ENCODE results near the gene BEX4. TPM values are rescaled to one million over a fixed set of nuclear protein-coding genes. Genes with fewer than 3 reads are reported as not detected.
A peak's percentile ranks its signal among the peaks of the same experiment; 100 is the strongest.

The BEX4 gene
- total and polyA plus RNA-seq, 2 of the 8 experiments (the other 6 are each of a cell fraction or from before 2014, with no cell fraction given), result 27.2 to 45.1 TPM

GRCh38 chrX:103254171-103254824, 39.4 kb downstream of the BEX4 start (continued):
- TF ChIP-seq SAP30 (IDR thresholded peaks at IDR 0.05; ENCODE audit: insufficient read depth, insufficient replicate concordance, low read length) (no peak), ATF3 (IDR thresholded peaks at IDR 0.05; ENCODE audit: insufficient read depth, low read depth, low read length) (no peak), CHD7 (IDR thresholded peaks at IDR 0.05; ENCODE audit: insufficient replicate concordance, low read length) (no peak), HDAC2 (IDR thresholded peaks at IDR 0.05; ENCODE audit: borderline replicate concordance in 1 of 2, low read depth in 2 of 2, low read length in 2 of 2) (no peak), HDAC6 (IDR thresholded peaks at IDR 0.05; ENCODE audit: low read depth, low read length) (no peak), SIN3A (conservative IDR thresholded peaks at IDR 0.05 in 1 of 2, IDR thresholded peaks at IDR 0.05 in 1 of 2; ENCODE audit: low read depth in 1 of 2, low read length in 2 of 2) (peak in 1 of 2 experiments; percentile 32; a peak in 1 of 4 replicates), RXRA (IDR thresholded peaks at IDR 0.05; ENCODE audit: insufficient read depth, low read depth, low read length) (no peak), POU5F1 (IDR thresholded peaks at IDR 0.05; ENCODE audit: low read depth, low read length) (no peak), YY1 (IDR thresholded peaks at IDR 0.05; ENCODE audit: low read depth, low read length) (peak; percentile 78; the same call in 1 of the 2 replicates)

Data from H1 (cell line).